GM18907 (cell line): ENCODE measurements around the gene MSI1.

Experiments used
- ATAC-seq: cut with Tn5 transposase; IDR thresholded peaks from one replicate; pipeline ENCODE4 v1.9.1; 2021; ENCODE audit warnings: mild to moderate bottlenecking, moderate library complexity; ENCODE audit not compliant: unreplicated experiment

The MSI1 gene

DNA sequence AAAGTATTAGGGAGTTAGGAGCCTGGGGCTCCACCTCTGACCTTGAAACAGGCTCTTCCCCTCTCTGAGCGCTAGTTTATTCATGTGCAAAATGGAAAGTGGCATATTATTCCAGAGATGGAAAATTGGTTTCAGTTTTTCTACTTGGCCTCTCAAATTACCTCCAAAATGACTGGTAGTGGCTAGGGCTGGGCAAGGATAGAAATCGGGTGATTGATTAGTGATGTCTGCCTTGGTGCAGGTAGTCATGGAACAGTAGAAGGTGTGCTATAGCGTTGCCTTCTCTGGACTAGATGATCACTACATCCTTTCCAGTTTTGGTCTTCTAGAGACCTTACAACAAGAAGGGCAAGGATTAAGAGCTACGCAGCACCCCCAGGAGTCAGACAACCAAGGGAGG is 8.6 kb upstream of the MSI1 start:
- ATAC-seq, result no peak

DNA sequence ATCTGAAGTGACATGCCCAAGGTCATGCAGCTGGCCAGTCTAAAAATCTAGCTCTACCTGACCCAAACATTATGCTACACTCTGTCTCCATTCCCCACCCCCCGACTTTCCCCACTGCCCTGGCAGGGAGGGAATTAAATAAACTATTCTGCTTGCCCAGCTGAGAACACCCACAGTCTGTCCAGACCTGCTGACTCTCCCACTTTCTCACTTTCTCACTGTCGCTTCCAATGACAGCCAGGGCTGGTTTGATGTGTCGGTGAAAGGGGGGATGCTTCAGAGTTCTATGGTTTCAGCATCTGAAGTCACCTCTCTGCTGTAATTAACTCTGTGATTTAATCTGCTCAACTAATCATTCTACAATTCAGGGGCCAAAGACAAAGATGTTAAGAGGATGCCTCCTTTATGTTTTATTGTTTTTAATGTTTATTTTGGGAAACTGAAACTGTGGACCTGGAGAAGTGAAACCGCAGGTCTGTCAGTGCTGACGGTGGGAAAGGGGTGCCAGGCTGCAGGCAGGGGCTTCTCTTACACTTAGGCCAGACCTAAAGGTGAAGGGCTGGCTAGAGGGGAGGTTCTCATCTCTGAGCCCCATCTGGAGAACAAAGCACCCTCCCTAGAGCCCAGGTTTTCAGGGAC is 8.1 kb upstream of the MSI1 start:
- ATAC-seq, result no peak

DNA sequence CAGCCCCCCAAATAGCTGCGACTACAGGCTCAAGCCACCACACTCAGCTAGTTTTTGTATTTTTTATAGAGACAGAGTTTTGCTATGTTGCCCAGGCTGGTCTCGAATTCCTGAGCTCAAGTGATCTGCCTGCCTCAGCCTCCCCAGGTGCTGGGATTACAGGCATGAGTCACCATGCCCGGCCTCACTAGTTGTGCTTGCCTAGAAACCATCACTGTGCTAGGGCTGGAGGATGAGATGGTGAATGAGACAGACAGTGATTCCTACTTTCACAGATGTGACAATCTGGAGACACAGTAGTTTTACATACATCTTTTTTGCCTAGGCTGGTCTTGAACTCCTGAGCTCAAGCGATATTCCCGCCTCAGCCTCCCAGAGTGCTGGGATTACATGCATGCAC is 7.5 kb upstream of the MSI1 start:
- ATAC-seq, result no peak

DNA sequence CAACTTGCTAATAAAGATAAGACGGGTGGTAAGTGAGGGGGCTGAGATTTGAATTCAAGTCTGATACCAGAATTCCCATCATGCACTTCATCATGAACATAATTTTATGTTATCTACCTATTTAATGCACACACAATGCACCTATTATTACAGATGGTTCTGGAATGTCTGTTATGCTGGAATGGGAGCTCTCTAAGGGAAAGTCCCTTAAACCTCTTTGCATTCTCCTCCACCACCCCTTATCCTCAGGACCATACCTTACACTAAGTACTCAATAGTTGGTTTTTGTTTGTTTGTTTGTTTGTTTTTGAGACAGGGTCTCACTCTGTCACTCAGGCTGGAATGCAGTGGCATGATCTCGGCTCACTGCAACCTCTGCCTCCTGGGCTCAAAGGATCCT is 7.0 kb upstream of the MSI1 start:
- ATAC-seq, result no peak

DNA sequence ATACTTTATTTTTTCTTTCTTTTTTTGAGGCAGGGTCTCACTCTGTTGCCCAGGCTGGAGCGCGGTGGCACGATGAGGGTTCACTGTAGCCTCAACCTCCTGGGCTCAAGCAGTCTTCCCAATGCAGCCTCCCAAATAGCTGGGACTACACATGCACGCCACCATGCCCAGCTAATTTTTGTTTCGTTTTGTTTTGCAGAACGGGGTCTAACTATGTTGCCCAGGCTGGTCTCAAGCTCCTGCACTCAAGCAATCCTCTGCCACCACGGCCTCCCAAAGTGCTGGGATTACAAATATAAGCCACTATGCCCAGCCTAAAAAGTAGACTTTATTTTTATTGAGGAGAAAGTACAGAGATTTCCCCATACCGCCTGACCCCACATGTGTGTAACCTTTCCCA is 4.7 kb upstream of the MSI1 start:
- ATAC-seq, result no peak

DNA sequence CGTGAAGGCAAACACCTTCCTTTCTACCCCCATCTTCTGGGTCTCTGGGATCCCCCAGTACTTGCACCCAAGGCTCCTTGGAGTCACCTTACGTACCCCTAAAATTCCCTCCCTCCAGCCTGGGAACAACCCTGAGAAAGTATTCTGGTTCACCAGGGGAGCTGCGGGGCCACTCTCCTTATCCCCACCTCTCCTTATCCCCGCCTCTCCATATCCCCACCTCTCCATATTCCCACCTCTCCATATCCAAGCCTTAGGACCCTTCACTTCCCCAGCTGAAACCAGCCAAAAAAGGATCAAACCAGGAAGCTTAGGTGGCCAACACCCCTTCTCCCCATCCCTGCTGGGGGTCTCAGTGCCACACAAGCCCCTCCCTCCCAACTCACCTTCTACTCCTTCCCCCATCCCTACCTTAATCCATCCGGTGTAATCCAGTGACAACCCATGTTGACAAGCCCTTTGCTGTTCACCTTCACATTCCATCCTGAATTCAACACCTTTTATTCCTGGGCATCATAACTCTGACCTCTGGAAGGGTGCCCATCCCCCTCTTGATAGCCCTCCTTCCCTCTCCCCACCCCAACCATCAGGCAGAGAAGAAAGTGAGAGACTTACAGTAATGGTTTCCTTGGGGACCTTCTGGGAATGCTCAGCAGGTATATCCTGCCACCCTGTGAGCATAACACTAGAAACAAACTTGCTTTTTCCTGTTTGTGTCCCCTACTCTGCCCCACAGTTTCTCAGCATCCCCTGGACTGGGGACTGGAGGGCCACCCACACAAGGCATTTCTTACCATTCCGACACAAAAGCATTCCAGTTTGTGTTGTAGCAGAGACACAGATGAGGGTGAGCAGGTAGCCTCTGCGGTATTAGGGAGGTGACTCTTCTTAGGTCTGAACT is 1.6 kb upstream of the MSI1 start:
- no peak for ATAC-seq

DNA sequence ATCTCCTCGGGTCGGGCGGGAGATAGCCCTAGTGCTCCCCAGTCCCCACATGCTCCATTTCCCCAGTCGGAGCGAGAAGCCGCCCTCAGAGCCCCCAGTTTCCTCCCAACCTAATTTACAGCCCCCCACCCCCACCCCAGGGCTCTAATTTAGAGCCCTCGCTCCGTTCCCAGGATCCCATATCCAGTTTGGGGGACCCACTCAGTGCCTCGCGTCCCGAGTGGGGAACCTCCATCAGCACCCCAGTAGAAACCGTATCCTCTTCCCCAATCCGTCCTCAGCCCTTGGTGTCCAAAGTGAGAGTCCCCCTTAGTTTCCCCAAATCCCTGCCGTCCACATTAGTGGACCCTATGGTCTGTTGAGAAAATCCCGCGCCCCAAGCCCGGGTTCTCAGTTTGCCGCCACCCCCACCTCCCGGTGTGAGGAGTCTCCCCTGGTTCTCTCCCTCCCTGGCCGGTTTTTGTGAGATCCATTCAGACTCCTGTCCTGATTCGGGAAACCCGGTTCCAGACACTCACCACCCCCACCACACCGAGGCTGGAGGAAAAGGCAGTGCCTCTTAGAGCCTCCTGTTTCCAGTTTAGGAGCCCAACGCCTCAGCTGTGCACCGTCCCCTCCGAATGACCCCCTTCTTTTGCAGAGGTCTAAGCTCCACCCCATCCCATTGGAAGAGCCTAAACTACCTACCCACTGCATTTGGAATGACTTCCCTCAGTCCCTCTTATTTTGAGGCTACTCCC is 809 bp upstream of the MSI1 start:
- ATAC-seq, result no peak

DNA sequence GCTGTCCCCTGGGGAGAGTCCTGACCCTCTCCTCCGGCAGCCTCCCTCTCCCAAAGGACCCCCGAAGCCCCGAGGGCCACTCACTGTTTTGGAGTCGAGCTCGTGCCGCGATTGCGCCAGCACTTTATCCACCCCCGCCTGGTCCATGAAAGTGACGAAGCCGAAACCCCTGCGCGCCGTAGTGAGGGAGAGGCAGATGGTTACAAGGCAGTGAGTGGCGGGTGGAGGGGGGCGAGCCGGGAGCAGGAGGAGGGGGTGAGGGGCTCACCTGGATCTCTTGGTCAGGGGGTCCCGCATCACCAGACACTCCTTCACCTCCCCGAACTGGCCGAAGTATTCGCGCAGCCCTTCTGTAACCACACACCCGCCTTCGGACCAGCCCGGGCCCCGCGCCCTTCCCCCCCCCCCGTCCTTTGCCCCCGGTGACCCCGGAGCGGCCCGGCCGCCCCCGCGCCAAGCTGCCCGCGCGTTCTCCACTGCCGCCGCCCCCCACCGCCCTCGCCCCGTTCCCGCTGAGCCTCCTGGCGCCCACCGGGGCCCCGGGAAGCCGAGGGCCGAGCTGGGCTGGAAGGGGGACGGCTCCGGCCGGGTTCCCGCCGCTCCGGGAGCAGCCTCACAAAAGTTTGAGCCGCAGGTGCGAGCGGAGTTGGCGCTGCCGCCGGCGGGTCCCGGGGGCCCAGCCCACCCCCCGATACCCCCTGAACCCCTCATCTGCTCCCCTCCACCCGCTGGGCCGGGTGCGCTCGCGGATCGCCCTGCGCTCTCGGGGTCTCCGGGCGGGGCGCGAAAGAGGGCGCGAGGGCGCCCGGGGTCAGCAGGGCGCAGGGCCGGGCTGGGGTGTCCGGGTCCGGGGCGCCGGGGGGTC is 808 bp downstream of the MSI1 start:
- ATAC-seq, result no peak

DNA sequence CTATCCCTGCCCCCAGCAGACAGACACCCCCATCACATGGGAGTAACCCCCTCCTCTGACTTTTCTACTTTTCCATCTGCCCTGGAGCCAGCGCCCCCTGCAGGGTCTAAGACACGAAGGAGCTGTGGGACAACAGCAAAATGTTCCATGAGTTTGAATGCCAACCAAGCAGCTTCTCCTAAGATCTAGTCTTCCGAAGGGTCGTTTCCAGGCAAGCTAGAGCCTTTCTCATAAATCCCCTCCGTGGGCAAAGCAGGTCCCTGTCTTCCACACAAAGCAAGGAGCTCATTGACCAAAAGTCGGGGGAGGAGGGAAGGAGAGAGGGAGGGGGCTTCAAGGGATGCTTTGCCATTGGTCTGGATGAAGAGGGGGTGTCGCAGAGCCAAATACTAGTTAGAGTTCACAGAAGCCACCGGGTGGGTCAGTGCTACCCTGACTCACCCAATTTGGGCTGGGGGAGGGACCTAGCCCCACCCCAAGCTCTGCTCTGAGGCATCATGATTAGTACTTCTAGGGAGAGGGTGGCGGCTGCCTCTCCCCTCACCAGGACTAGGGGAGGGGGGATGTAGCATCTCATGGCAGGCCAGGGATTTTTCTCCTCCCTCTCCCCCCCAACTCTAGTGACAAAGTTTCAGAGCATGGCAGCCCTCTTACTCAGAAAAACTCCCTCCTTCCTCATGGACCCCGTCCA is 1.6 kb downstream of the MSI1 start:
- no peak for ATAC-seq

DNA sequence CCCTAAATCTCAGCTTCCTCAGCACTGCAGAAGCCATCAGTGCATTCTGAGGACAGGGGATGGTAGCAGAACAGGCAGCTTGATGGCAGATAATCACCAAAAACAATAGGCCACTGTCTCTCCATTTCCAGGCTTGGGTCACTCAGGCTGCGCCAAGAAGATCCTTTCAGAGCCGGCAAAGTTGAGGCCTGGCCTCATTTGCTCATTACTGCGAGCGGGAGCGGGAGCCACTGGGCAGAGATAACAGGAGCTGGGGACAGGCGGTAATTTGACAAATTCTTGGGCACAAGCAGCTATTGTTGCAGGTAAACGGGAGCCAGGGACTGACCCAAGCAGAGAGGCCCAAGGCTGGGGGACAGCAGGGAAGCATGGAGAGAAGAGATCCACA is 2.1 kb downstream of the MSI1 start:
- no peak for ATAC-seq

DNA sequence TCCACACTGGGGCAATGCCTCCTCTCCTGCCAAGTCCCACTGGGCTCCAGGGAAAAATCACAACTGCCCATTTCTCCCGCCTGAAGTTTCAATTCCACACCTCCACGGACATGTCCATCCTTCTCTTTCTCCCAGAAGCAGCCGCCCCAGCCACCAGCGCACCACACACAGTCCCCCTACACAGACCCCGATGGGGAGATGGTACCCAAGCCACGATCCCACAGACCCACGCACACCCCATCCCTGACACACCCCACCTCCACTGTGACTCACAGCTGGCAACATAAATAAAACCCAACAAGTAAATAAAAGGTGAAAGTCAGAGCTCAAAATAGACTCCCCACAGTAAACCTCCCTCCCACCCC is 2.6 kb downstream of the MSI1 start:
- ATAC-seq, result no peak

DNA sequence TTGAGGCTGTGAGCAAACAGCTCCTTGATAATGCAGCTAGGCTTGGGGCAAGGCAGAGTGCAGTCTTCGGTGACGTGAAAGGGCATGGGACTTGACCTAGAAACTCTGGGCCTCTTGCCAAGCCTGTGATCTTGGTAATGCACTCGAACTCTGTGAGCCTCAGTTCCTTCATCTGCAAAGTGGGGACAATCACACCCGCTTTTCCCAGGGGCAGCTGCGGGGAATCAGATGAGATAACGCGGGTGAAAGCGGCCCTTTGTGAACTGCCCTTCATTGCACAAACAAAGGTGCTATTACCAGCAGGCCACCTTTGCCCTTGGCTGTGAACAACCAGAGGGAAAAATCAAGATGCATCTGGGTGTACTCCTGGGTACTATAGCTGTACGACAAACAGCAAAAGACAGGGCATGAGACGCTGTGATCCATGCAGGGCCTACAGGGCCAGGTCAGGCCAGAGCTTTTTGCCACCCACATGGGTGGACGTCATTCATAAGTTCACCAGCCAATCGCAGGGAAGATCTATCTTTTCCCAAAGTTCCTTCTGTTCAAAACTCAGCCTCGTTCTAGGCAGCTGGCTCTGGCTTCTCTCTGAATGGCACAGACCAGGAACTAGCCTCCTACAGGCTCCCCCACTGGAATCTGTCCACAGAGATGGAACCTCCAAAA is 3.2 kb downstream of the MSI1 start:
- no peak for ATAC-seq

DNA sequence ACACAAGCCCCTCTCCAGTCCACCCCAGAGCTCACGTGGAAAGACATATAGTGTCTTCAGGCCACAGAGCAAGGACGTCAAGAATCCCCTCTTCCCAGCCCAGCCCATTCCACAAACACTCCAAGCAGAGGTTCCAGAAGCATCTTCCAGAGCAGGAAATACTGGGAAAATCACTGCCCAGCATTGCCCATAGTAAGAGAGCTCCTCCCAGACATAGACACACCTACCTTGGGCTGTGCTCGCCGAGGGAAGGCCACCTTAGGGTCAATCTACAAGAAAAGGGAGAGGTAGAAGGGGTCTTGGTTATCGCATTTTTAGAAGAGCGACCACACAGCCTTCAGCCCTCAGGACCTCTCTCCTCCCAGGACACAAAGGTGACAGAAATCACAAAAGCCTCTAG is 4.5 kb downstream of the MSI1 start:
- no peak for ATAC-seq

DNA sequence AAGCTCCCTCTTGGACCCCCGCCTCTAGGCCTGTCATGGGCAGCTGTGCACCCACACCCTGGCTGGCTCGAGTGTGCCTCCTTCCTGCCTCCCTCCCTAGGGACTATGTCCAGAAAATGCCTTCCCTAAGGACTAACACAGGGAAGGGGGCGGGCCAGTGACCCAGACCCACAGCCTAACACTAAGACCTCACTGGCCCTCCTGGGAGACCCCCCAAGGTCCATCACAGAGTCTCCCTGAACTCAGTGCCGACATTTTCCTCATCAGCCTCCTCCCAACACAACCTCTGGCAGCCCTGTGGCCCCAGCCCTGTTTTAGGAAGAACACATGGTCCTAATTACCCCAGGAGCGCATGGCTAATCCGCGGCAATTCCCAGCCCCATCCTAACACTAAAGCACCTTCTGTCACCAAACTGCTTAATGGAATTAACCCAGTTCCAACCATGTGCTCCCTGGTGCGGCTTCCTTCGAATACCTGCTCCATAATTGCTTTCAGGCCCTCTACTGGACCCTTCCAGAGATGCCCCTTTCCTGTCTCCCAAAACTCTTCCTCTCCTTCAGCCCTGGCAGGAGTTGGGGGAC is 5.6 kb downstream of the MSI1 start:
- ATAC-seq, result no peak

DNA sequence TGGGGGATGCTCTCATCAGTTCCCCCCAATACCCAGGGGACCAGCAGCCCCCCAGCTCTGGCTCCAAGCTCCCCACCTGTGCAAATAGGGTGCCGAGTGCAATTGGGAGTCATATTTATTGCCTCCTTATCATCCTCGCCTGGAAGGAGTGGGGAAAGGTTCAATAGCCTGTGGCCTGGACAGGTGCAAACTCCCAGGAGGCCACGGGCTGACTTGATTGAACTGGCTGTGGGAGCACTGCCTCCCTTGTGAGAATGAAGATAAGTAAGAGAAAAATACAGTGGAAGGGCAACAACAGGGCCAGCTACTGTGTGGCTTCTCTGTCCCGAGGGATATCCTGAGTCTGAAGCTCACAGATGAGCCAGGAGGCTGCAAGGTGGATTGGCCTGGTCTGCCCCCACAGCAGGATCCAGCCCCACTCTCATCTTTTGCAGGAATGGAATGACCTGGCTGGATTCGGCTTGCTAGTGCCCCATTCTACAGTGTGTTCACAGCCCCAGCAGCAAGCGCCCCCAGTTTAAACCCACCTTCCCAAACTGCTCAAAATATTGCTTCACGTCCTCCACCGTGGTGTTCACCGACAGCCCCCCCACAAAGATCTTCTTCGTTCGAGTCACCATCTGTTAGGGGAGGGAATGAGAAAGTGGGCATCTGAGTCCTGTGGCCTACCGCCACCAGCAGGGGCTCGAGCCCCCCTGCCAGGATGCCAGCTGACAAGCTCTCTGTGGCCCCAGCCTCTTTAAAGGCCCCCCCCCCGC is 6.3 kb downstream of the MSI1 start:
- no peak for ATAC-seq

DNA sequence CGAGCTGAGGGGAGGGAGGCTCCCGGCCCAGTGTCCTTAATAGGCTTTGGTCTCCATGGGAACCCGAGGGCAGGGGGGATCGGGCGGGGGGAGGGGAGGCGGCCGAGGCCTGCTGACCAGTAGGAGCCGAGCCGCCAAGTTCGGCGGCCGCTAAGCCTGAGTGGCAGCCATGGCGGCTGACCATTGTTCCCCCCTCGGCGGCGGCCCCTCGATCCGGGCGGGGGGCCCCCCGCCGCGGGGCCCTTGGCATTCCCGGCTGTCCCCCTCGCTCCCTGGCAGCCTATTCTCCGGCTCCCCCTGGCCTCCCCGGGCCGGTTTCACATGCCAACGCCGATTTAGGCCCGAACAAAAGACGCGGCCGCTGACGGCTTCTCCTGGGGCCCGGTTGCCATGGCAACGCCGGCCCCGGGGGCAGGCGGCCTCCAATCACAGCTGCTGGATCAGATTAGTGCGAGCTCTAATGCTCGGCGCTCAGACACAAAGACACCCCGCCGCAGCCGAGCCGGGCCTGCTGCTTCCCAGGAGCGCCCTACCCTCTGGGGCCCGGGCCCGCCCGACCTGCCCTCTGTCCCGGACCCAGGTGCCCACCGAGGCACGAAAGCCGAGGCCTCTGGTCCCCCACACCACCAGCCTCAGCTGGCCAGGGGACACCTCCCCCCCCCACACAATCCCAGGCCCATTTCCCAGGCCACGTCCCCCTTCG is 7.3 kb downstream of the MSI1 start:
- ATAC-seq, result no peak

DNA sequence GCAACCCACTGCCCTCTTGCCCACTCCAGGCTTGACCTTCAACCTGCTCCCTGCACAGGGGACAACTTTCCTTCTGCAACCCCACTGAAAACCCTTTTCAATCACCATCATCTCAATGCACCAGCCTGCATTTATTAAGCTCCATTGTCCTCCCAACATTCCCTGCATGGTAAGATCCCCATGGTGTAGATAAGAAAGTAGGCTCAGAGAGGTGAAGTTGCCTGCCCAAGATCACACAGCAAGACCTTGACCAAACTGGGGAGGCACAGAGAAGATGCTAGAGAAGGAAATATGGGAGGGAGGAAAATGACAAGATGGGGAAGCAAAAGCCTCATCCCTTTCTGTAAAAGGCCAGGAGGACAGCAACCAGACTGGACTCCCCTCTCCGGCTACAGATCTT is 9.8 kb downstream of the MSI1 start:
- ATAC-seq, result no peak

DNA sequence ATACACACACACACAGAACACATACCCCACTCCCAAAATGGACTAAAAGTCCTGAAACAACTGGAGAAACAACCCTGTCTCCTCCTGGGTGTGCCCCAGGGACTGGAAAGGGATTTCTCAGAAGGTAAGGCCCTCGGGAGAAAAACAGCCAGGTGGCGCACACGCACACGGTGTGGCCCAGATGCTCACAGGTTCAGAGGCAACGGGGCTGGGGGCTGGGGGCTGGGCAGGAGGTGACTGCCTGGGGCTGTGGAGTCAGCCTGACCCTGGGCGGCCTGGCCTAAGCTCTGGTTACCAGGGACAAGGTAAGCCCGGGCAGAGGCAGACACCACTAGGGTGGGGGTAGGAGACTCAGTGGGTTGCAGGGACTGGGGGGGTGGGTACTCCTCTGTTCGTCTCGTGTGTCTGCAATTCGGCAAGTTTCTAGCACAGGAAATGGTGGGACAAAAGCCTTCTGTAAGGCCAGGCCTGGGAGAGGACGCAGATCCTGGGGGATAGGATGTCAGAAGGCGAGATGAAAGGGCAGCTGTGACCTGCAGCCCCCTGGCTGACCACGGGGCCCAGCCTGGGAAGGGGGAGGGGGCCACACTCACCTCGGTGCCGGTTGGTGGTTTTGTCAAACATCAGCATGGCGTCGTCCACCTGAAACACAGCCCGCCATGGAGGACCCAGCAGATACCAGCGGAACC is 10.4 kb downstream of the MSI1 start:
- ATAC-seq, result no peak
